ENCODE data around the gene ZFYVE9. TPM values are rescaled to one million over a fixed set of nuclear protein-coding genes. Genes with fewer than 3 reads are reported as not detected.

The ZFYVE9 gene
- total and polyA plus RNA-seq, 2 of the 8 experiments (the other 6 are each of a cell fraction or from before 2014, with no cell fraction given): 5.8 to 26.5 TPM

DNA sequence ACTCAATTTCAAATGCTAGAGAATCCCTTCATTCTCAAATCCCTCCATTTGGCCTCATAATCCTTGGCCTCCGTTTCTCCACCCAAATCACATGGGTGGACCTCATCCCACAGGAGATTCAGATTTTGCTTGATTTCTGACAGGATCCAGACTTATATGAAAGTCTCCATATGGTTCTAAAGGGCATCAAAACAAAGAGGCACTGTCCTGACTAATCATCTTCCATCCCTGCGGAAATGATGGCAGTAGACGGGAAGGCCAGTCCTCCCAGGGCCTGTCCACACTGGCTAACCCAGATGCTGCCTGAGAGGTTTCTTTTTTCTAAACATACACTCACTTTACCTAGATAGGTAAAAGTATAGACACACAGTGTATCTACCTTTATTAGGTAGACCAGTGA, 243.5 kb downstream of the ZFYVE9 start:
- Histone ChIP-seq H3K14ac (ENCODE audit: insufficient read length) (no peak overlapping the region), H3K4me1 (replicated peaks in 1 of 4; ENCODE audit: control insufficient read depth in 3 of 4, insufficient read depth in 4 of 4, low read length in 3 of 4) (no peaks in the 10 kb centered on the region), H3K79me1 (ENCODE audit: low read depth, low read length) (no peaks in the 10 kb centered on the region; the same call in 1 of the 2 replicates), H2BK12ac (ENCODE audit: low read depth, low read length) (no peak overlapping the region), H4K20me1 (replicated peaks in 1 of 2; ENCODE audit: control insufficient read depth in 1 of 2, insufficient read depth in 2 of 2, low read length in 2 of 2) (peaks cover 0 to 6% of the 10 kb centered on the region in 2 experiments), H3K27me3 (replicated peaks in 1 of 4; ENCODE audit: control insufficient read depth in 3 of 4, extremely low read depth in 1 of 4, insufficient read depth in 3 of 4, low read length in 3 of 4) (no peaks in the 10 kb centered on the region), H3K4me2 (ENCODE audit: insufficient read depth in 1 of 2, low read depth in 2 of 2, low read length in 2 of 2) (no peak overlapping the region), H4K5ac (ENCODE audit: insufficient read length, low read depth, low read length) (no peak overlapping the region), H2AFZ (ENCODE audit: low read length) (no peak overlapping the region), H3K27ac (ENCODE audit: low read depth, low read length) (no peak overlapping the region), H3K9me3 (ENCODE audit: insufficient read depth in 2 of 2, low read depth in 1 of 2, low read length in 1 of 2) (no peaks in the 10 kb centered on the region), H3K36me3 (ENCODE audit: control insufficient read depth in 2 of 4, insufficient read depth in 4 of 4, low read length in 3 of 4) (peaks cover 59 to 95% (median 87%) of the 10 kb centered on the region in 4 experiments), H3K4ac (replicated peaks; ENCODE audit: insufficient read length, low read depth, low read length) (no peak overlapping the region), H3K4me3 (ENCODE audit: extremely low read depth in 1 of 4, insufficient read depth in 2 of 4, low read depth in 3 of 4, low read length in 4 of 4) (no peak overlapping the region), H2BK5ac (ENCODE audit: low read depth, low read length) (no peak overlapping the region), H2BK20ac (ENCODE audit: low read length) (no peak overlapping the region), H3K56ac (replicated peaks; ENCODE audit: insufficient read length, low read depth, low read length) (no peak overlapping the region), H3K79me2 (ENCODE audit: control insufficient read depth in 1 of 2, insufficient read depth in 2 of 2, low read length in 2 of 2) (0 out of 4 replicates have a peak, but pooled peaks cover 0 to 4% of the 10 kb centered on the region in 2 experiments), H4K8ac (ENCODE audit: extremely low read depth, insufficient read depth, low read length) (no peak overlapping the region), H2BK120ac (replicated peaks; ENCODE audit: low read depth, low read length) (no peak overlapping the region), H3K9ac (replicated peaks in 1 of 4; ENCODE audit: extremely low read depth in 1 of 4, low read depth in 3 of 4, low read length in 3 of 4) (no peak overlapping the region), H3K23ac (ENCODE audit: insufficient read length) (no peak overlapping the region), H3K18ac (ENCODE audit: extremely low read depth, low read length) (no peak overlapping the region), H4K91ac (replicated peaks; ENCODE audit: insufficient read length, low read length) (no peak overlapping the region), H2AK5ac (ENCODE audit: low read depth, low read length) (no peak overlapping the region), H3K23me2 (ENCODE audit: low read depth, low read length) (no peaks in the 10 kb centered on the region), H2BK15ac (ENCODE audit: low read length) (no peak overlapping the region)
- ChIA-PET POLR2A (ENCODE audit: partially characterized antibody) (no interaction called here), CTCF (ENCODE audit: partially characterized antibody) (no interaction called here)
- DNase-seq (ENCODE audit: low read depth in 1 of 2, low spot score in 2 of 2): no peak
- TF ChIP-seq POLR2AphosphoS5 (IDR thresholded peaks at IDR 0.05; ENCODE audit: low read depth, low read length) (no peak), CBX8 (IDR thresholded peaks at IDR 0.05; ENCODE audit: borderline replicate concordance, low read depth, low read length) (no peak)
- WGBS, 2 experiments (ENCODE audit: extremely low coverage in 1 of 2, insufficient coverage in 1 of 2, insufficient read length in 1 of 2, insufficient replicate concordance in 2 of 2, low coverage in 1 of 2, low lambda C conversion rate in 2 of 2, missing lambda C conversion rate in 1 of 2): 90% methylated on average over 3 of the region's 3 CpGs; no CpG with 5 or more reads in 1 of the 2 experiments
- FAIRE-seq: no peak

Data from H1 (cell line).